GM19452 (cell line): Measurements from ENCODE around the gene TADA2B.

ENCODE experiments used
- ATAC-seq: cut with Tn5 transposase; IDR thresholded peaks from one replicate; pipeline ENCODE4 v1.9.1; 2021; ENCODE audit not compliant: unreplicated experiment

Gene TADA2B

DNA sequence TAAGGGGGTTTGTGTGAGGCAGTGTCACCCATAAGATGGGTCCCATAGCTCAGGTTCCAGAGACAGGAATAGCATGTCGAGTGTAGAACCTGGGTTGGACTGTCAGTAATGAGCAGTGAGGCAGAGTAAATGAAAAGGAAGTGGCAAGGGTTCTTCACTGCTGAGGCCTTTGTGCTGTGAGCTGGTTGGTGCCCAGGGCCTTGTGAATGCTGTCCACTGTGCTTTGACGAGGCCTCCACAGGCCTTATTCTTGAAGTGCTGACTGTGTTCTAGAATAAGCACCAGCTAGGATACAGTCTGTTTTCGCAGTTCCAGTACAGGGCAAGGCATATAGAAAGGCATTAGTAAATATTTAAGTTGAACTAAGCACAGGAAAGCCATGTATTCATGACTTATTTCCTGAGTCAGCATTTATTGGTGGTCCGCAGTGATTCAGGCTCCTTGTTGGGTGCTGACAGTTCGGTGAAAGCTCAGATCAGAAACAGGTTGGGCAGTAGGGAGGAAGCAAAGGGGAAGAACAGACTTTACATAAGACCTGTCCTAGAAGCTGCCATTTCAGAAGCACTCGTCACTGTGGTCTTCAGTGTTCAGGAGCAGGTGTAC, 25.6 kb upstream of the TADA2B start:
- ATAC-seq: no peak

- ATAC-seq: no peak
These were observed 24.9 kb upstream of the TADA2B start for GRCh38 chr4:7018281-7018680.

GRCh38 chr4:7019367-7019766, 23.8 kb upstream of the TADA2B start:
- ATAC-seq: no peak

DNA sequence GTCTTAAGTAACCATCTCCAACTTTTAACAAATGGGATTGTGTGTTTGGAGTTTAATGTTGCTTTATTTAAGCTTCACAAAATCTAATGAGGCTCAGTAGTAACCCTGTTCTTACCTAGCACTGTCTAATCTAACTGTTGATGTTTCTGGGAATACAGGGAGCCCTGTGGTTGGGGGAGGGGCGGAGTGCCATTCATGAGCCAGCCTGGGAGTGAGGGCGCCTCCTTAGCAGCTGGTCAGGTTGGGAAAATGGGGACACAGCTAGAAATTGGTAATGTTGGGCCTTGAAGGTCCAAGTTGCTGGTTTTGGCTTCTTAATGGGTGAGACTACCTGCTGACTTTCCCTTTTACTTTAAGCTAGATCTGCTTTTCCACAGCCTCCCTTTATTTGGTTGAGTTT, 22.9 kb upstream of the TADA2B start:
- ATAC-seq: no peak

DNA sequence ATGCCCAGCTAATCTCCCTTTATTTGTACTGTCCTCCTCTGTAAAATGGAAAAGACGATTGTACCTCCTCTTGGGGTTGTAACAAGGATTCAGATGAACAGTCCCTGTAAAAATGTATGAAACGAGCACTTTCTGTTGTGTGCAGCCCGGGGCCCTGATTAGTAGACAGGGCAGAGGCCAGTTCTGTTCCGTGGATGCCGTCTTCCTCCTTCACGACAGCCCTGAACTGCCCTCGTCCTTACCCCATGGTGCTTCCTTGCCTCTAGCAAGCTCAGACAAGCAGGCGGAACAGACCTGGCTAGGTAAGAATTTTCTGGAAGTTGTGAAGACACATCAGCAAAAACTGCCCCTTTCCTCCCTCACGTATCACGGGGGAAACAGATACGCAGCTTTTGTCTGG, 22.3 kb upstream of the TADA2B start:
- ATAC-seq: no peak

DNA sequence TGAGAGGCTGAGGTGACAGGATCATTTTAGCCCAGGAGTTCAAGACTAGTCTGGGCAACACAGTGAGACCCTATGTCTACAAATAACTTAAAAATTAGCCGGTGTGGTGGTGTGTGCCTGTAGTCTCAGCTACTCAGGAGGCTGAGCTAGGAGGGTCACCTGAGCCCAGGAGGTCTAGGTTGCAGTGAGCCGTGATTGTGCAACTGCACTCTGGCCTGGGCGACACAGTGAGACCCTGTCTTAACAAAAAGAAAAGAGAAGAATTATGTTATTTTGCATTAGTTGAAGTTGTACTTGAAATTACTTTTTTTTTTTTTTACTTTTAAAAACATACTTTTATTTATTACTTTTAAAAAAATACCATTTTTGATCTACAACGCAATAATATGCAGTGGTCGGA, 21.8 kb upstream of the TADA2B start:
- no peak for ATAC-seq

DNA sequence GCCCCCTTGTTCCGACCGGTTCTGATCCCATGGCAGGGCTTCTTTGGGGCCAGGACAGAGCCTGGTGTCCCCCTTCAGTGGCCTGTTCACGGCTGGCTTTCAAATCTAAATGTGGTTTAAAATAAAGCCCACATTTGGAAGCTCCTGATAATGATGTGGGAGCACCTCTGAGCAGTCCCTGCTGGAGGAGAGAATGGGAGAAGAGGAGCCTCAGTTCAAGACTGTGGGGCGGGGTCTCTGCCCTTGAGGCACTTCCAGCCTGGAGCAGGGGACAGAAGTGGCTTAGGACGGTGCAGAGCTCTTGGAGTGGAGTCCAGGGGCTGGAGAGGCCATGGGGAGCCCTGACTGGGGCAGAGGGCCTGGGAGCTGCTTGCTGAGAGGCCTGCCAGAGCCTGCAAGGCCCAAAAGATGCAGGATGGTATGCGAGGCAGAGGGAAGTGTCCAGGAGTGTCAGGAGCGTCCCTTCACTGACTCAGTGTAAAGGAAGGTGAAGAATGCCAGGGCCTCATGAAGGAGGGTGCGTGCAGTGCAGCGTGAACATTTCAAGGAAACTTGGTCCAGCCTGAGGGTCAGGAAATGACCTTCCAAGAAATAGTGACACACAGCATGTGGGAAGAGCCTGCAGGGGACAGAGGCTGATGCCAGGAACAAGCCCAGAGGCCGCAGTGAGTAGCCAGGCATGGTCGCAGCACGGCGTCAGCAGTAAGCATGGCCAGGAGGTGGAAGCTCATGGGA, 21.1 kb upstream of the TADA2B start:
- ATAC-seq: no peak

- no peak for ATAC-seq
These were observed 19.7 kb upstream of the TADA2B start for GRCh38 chr4:7023486-7023885.

DNA sequence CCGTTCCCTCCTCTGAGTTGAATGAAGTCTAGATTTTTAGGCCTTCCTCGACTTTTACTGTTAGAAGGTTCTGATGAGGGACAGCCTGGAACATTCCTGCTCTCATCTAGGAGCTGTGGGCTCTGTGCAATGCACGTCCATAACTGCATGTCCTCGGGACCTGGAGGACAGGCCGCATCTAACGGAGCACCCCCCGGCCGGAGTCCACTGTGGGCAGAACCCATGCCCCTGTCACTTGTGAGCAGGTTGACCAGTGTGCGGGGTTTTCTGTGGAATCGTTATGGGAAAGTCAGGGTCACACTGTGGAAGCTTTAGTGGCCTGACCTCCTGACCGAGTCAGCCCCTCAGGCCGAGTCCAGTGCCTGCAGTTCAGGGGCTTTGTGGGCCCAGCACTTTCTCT, 19.3 kb upstream of the TADA2B start:
- ATAC-seq: no peak

GRCh38 chr4:7024336-7024890, 18.8 kb upstream of the TADA2B start:
- no peak for ATAC-seq

- ATAC-seq: no peak
These were observed 18.1 kb upstream of the TADA2B start for GRCh38 chr4:7025040-7025602.

- ATAC-seq: no peak
These were observed 17.1 kb upstream of the TADA2B start for GRCh38 chr4:7026107-7026506.

DNA sequence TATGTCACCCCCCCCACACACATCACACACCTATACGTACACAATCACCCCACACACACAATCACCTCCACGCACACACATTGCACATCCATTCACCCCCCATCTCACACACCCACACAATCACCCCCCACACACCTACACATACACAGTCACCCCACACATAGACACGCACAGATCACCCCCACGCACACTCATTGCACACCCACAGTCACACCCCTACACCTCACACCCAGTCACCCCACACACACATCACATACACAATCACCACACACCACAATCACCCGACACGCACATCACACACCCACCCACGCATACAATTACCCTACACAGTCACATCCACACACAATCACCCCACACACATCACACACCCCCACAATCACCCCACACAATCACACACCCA, 15.9 kb upstream of the TADA2B start:
- ATAC-seq: no peak

- ATAC-seq: no peak
These were observed 15.3 kb upstream of the TADA2B start for GRCh38 chr4:7027913-7028312.

DNA sequence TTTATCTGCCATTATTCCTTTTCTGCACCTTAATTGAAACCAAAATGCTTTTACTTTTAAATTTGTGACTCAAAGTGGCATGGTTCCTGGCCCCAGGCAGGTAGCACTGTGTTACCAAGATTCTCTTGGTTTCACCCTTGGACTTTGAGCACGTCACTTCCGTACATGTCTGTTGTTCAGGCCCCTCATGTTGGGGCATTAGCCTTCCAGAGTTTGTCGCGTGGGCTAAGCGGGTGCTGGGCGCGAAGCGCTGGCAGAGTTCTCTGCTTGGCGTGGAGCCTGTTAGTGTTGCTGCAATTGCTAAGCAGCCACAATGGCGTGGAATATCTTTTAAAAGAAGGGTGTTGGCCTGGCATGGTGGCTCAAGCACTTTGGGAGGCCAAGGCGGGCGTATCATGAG, 14.0 kb upstream of the TADA2B start:
- ATAC-seq: no peak

GRCh38 chr4:7029921-7030320, 13.3 kb upstream of the TADA2B start:
- no peak for ATAC-seq

GRCh38 chr4:7030856-7031255, 12.3 kb upstream of the TADA2B start:
- no peak for ATAC-seq

- ATAC-seq: no peak
These were observed 11.4 kb upstream of the TADA2B start for GRCh38 chr4:7031558-7032449.

- ATAC-seq: no peak
These were observed 10.6 kb upstream of the TADA2B start for GRCh38 chr4:7032596-7032995.

DNA sequence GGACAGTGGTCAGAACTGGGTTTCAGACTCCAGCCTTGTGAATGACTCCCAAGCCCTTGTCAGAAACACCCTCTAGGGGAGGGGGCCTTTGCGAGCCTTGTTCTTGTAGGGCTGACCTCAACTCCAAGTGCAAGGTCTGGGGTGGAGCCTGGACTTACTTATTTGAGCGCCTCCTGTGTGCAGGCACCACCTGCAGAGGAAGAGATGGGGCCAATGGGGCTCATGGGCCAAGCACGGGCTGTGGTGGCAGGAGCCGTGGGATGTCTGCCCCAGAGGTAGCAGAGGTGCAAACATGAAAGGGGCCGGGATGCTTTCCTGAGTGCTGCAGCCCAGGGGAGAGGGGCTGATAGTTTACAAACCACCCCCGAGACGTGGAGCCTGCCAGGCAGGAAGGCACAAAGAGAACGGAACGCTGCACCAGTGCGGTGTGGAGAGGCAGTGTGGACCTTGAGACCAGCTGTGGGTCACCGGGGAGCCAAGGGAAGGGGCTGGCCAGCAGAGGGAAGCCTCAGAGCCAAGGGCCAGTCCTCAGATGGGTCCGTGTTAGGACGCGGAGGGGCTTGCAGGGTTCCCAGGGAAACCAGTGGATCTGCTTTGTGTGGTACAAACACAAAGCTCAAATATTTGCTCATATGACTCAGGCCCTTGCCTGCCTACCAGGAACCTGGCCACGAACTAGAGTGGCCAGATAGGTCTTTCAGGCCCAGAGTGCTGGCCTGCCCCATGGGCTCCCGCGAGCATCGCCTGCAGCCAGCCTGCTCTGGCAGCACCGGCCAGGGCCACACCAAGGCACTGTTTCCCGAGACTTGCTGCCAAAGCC, 8.7 kb upstream of the TADA2B start:
- no peak for ATAC-seq
